Neural progenitor cell (in vitro differentiated cells): ENCODE measurements around the gene FAIM. TPM values are rescaled to one million over a fixed set of nuclear protein-coding genes. Genes with fewer than 3 reads are reported as not detected.
A peak's percentile ranks its signal among the peaks of the same experiment; 100 is the strongest.
"Not testable (repeated sequence)": the region's sequence is repeated elsewhere in the genome, so short reads cannot be mapped to it uniquely, and the experiment has no call there.

Experiments used
- DNase-seq: peaks from one replicate; pipeline ENCODE4 v3.0.0-alpha.2; 2016; ENCODE audit warnings: low spot score
- H2AFZ ChIP-seq: fragments of 200-600 bp; sonication (generic); replicated peaks from 2 replicates; pipeline ENCODE4 v1.6.1; 2016; ENCODE audit warnings: antibody characterized with exemption
- H3F3A ChIP-seq: fragments of 200-600 bp; sonication (generic); 2 replicates; pipeline ENCODE4 v1.6.1; 2016; ENCODE audit warnings: antibody characterized with exemption, low read depth
- H3K27ac ChIP-seq: fragments of 200-600 bp; sonication (generic); 2 replicates; pipeline ENCODE4 v1.5.1; 2016; ENCODE audit warnings: mild to moderate bottlenecking
- H3K27me3 ChIP-seq: fragments of 200-600 bp; sonication (generic); 2 replicates; pipeline ENCODE4 v1.6.1; 2016; ENCODE audit warnings: mild to moderate bottlenecking, moderate library complexity
- H3K36me3 ChIP-seq: fragments of 200-600 bp; sonication (generic); 2 replicates; pipeline ENCODE4 v1.5.1; 2016
- H3K4me1 ChIP-seq: fragments of 200-600 bp; sonication (generic); 2 replicates; pipeline ENCODE4 v1.6.1; 2016; ENCODE audit warnings: mixed run types
- H3K4me2 ChIP-seq: fragments of 200-600 bp; sonication (generic); 2 replicates; pipeline ENCODE4 v1.6.1; 2016
- H3K4me3 ChIP-seq: fragments of 200-600 bp; sonication (generic); 2 replicates; pipeline ENCODE4 v1.5.1; 2016
- H3K79me2 ChIP-seq: fragments of 200-600 bp; sonication (generic); 2 replicates; pipeline ENCODE4 v1.6.1; 2016; ENCODE audit warnings: low read depth
- H3K9ac ChIP-seq: fragments of 200-600 bp; sonication (generic); 2 replicates; pipeline ENCODE4 v1.6.1; 2016
- H3K9me3 ChIP-seq: fragments of 200-600 bp; sonication (generic); 2 replicates; pipeline ENCODE4 v1.5.1; 2016; ENCODE audit warnings: low read depth
- H4K20me1 ChIP-seq: fragments of 200-600 bp; sonication (generic); 2 replicates; pipeline ENCODE4 v1.6.1; 2016; ENCODE audit warnings: low read depth
- H3K27ac Mint-ChIP-seq: 3 replicates; pipeline ENCODE4 v1.8.0; 2021; ENCODE audit warnings: mixed read lengths
- H3K27me3 Mint-ChIP-seq: 2 replicates; pipeline ENCODE4 v1.8.0; 2022; ENCODE audit warnings: low read depth, mild to moderate bottlenecking, inconsistent platforms, moderate library complexity, mixed read lengths; ENCODE audit not compliant: insufficient read depth
- H3K36me3 Mint-ChIP-seq: 3 replicates; pipeline ENCODE4 v1.8.0; 2021; ENCODE audit warnings: mixed read lengths
- H3K4me1 Mint-ChIP-seq: 3 replicates; pipeline ENCODE4 v1.8.0; 2021; ENCODE audit warnings: mixed read lengths
- H3K4me3 Mint-ChIP-seq: 3 replicates; pipeline ENCODE4 v1.8.0; 2021; ENCODE audit warnings: mild to moderate bottlenecking, moderate library complexity, mixed read lengths
- H3K9me3 Mint-ChIP-seq: 3 replicates; pipeline ENCODE4 v1.8.0; 2020; ENCODE audit warnings: mixed read lengths
- CTCF ChIP-seq: fragments of 200-600 bp; sonication (generic); IDR thresholded peaks from 2 replicates; pipeline ENCODE4 v1.5.1; 2017; ENCODE audit warnings: antibody characterized with exemption, mild to moderate bottlenecking
- EZH2 ChIP-seq: fragments of 200-600 bp; sonication (generic); IDR thresholded peaks from 2 replicates; pipeline ENCODE4 v1.6.1; 2017; ENCODE audit warnings: antibody characterized with exemption, mild to moderate bottlenecking, moderate library complexity
- EZH2phosphoT487 ChIP-seq: fragments of 200-600 bp; sonication (generic); IDR thresholded peaks from 2 replicates; pipeline ENCODE4 v1.6.1; 2017; ENCODE audit warnings: antibody characterized with exemption
- total RNA-seq: library from RNA; depleted of rRNA; stranded (reverse); fragments of >200 nt; gene quantifications from 2 replicates; pipeline ENCODE4 v1.2.3, GENCODE V29; 2015; ENCODE audit warnings: low replicate concordance

The FAIM gene
- total RNA-seq, 1 donor from 2014 or later: 13.2 TPM

- peaks cover 12% of the 10 kb centered on the region for H3K4me1 Mint-ChIP-seq
- peak within 1 kb of the TSS; percentile 43 for H3K27ac Mint-ChIP-seq
- Histone ChIP-seq H3K4me2 (peak within 1 kb of the TSS; percentile 81), H3K27ac (no peak within 1 kb of the TSS), H3K79me2 (peaks cover 17% of the 10 kb centered on the region), H3F3A (peaks cover 14% of the 10 kb centered on the region), H3K4me3 (peak within 1 kb of the TSS; percentile 80), H3K36me3 (no peaks in the 10 kb centered on the region), H2AFZ (peak within 1 kb of the TSS; percentile 91), H3K4me1 (peaks cover 8% of the 10 kb centered on the region), H4K20me1 (no peaks in the 10 kb centered on the region), H3K9ac (peak within 1 kb of the TSS; percentile 39), H3K9me3 (no peaks in the 10 kb centered on the region), H3K27me3 (no peaks in the 10 kb centered on the region)
- TF ChIP-seq EZH2: peak; percentile 3
- TF ChIP-seq CTCF: peak; percentile 93
- TF ChIP-seq EZH2phosphoT487: no peak
- peak within 1 kb of the TSS; percentile 95 for H3K4me3 Mint-ChIP-seq
- H3K9me3 Mint-ChIP-seq: no peaks in the 10 kb centered on the region
- peaks cover 7% of the 10 kb centered on the region for H3K27me3 Mint-ChIP-seq
- peak; percentile 97 for DNase-seq
- H3K36me3 Mint-ChIP-seq: no peaks in the 10 kb centered on the region
Measured at GRCh38 chr3:138594150-138594934, 14.2 kb upstream of the FAIM start, which contains the start of gene CEP70. CEP70 (minus strand) TSS chr3:138594260; CDS start chr3:138572927, 21,333 bp downstream.

DNA sequence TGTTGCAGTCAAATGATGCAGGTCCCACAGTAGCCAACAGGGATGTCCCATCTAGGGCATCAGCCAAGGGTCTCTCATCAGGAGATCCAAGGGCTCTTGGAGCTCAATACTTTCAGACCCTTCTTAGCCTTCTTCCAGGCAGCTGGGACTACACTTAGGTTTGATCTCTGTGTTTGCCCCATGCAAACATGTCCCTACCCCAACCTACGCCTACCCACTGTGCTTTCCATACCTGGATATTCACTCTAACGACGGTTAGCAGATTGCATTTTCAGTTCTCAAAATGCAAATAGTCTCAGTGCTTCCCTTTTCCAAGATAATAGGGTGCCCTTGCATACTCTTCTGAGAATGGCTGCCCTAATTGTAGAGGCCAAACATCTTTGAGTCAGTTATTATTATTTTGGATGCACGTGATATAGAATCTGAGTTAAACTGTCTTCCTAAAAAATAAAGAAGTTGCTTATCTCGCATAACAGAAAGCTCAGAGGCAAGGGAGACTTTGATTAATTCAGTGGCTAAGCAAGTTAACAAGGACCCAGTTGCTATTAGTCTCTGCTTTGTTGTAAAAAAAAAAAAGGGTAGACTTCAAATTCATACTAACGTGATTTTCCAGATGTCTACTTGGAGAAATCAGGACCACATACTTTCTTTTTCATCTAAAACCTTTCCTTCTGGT lies 13.5 kb upstream of the FAIM start:
- no peak overlapping the region for H3K9ac ChIP-seq
- no peak overlapping the region for H3K27ac Mint-ChIP-seq
- H3K27me3 ChIP-seq: no peaks in the 10 kb centered on the region

GRCh38 chr3:138597186-138597976 lies 11.2 kb upstream of the FAIM start:
- H3K27me3 ChIP-seq, H3K9ac ChIP-seq, H3K36me3 ChIP-seq, H3K27ac ChIP-seq, H3K36me3 Mint-ChIP-seq, H3K27ac Mint-ChIP-seq, H3K4me3 ChIP-seq, H2AFZ ChIP-seq, H3K4me1 ChIP-seq, H3K9me3 ChIP-seq, DNase-seq, H3K4me3 Mint-ChIP-seq, H4K20me1 ChIP-seq, H3K4me2 ChIP-seq: not testable (repeated sequence)
- H3F3A ChIP-seq: peaks cover 14% of the 10 kb centered on the region
- peaks cover 10% of the 10 kb centered on the region for H3K9me3 Mint-ChIP-seq
- H3K79me2 ChIP-seq: peaks cover 10% of the 10 kb centered on the region
- peaks cover 12% of the 10 kb centered on the region for H3K4me1 Mint-ChIP-seq
- H3K27me3 Mint-ChIP-seq: peaks cover 11% of the 10 kb centered on the region

More for the DNA sequence above, 13.5 kb upstream of the FAIM start:
- H3K9me3 ChIP-seq: no peaks in the 10 kb centered on the region
- no peak for DNase-seq
- Mint-ChIP-seq H3K27me3 (peaks cover 7% of the 10 kb centered on the region), H3K4me1 (peaks cover 12% of the 10 kb centered on the region), H3K4me3 (peak overlapping the region; percentile 95), H3K36me3 (no peaks in the 10 kb centered on the region), H3K9me3 (no peaks in the 10 kb centered on the region)
- H3K4me2 ChIP-seq: peak overlapping the region; percentile 81
- peaks cover 17% of the 10 kb centered on the region for H3K79me2 ChIP-seq
- TF ChIP-seq EZH2phosphoT487 (no peak), EZH2 (no peak), CTCF (no peak)
- no peak overlapping the region for H3K27ac ChIP-seq
- no peak overlapping the region for H2AFZ ChIP-seq
- peaks cover 8% of the 10 kb centered on the region for H3K4me1 ChIP-seq
- H3K36me3 ChIP-seq: no peaks in the 10 kb centered on the region
- no peak overlapping the region for H3K4me3 ChIP-seq
- H4K20me1 ChIP-seq: no peaks in the 10 kb centered on the region
- H3F3A ChIP-seq: peaks cover 14% of the 10 kb centered on the region
